Stimulated activated CD8-positive, alpha-beta memory T cell treated with anti-CD3 and anti-CD28 coated beads, Interleukin-15, amount 100 ng/mL, for 24 hours (primary cell): ENCODE measurements around the gene RPIA.
"Not testable (repeated sequence)": the region's sequence is repeated elsewhere in the genome, so short reads cannot be mapped to it uniquely, and the experiment has no call there.

Experiments used
- DNase-seq: peaks from one replicate; pipeline ENCODE4 v3.0.0-alpha.2; 2020; ENCODE audit warnings: low read depth

Gene RPIA

DNA sequence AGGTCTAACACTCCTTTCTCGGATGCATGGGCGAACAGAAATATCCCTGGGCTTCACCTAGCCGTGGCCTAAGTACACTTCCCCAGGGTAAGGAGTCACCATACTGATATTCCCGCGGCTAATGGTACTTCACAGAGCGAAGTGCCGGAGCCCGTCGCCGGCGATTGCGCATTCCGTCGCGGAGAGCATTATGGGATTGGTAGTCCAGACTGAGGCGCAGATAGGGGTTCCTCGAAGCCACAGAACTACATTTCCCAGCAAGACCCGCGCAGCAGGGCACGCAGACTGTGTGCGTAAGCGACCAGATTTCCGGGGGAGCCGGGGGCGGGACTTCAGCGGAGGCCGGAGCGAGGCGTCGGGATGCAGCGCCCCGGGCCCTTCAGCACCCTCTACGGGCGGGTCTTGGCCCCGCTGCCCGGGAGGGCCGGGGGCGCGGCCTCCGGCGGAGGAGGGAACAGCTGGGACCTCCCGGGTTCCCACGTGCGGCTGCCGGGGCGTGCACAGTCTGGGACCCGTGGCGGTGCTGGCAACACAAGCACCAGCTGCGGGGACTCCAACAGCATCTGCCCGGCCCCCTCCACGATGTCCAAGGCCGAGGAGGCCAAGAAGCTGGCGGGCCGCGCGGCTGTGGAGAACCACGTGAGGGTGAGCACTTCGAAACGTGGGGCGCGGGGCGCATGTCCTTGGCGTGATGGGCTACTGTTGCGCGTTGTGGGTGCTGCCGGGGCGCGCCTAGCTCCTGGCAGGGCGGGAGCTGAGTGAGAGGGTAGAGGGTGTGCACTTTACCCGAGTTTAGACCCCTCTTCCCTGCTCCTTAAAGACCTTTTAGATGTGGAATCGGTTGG lies at the start of gene RPIA:
RPIA (plus strand) TSS at position 335 of the 845 bp plus-strand sequence; CDS start at position 361, 26 bp downstream.
- DNase-seq: peak; percentile 92

DNA sequence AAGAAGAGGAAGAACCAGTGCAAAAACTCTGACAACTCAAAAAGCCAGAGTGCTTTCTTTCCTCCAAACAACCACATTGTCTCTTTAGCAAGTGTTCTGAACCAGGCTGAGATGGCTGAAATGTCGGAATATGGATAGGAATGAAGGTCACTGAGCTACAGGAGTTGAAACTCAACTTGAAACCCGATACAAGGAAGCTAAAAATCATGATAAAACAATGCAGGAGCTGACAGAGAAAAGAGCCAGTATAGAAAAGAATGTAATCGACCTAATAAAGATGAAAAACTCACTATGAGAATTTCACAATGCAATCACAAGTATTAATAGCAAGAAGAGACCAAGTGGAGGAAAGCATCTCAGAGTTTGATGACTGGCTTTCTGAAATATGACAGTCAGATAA lies 49.2 kb upstream of the RPIA start:
- no peak for DNase-seq

DNA sequence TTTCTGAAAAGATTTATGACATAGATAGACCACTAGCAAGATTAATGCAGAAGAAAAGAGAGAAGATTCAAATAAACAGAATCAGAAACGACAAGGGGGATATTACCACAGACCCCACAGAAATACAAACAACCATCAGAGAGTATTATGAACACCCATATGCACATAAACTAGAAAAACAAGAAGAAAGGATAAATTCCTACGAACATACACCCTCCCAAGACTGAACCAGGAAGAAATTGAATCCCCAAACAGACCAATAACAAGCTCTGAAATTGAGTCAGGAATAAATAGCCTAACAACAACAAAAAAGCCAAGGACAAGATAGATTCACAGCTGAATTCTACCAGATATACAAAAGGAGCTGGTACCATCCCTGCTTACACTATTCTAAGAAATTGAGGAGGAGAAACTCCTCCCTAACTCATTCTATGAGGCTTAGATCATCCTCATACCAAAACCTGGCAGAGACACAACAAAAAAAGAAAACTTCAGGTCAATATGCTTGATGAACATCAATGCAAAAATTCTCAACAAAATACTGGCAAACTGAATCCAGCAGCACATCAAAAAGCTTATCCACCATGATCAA lies 46.1 kb upstream of the RPIA start:
- DNase-seq: not testable (repeated sequence)

DNA sequence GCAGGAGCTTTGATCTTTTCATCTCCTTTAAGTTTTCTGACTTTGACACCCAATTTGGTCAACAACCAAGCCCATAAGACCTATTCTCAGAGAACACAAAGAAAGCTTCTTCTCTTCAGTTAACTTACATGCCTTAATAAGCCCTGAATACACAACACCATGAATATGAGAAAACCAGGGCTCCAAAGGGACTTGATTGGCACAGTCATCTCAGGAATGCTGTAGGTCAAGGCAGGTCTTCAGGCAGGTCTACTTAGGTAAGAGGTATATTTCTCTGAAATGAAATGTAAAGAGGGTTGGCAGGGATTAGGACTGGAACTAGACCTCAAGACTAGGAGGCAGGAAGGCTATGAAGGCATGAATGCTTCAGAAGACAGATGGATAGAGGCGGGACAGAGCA lies 39.8 kb upstream of the RPIA start:
- DNase-seq: no peak

DNA sequence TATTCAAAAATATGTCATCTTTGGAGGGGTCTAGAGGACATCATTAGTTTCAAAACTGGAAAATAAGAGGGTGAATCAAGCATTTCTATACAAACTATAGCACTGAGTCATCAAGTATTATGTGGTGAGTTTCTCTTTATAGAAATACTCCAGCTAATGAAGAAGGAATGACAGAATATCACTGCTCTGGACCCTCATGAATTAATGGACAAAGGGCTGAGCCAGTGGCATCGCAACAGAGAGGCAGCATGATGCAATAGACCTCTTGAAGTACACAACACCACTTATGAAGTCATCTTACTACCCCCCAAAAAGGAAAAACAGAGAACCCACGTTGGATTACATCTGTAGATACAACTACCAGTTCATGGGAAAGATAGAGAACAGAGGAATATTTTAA lies 36.8 kb upstream of the RPIA start:
- no peak for DNase-seq

DNA sequence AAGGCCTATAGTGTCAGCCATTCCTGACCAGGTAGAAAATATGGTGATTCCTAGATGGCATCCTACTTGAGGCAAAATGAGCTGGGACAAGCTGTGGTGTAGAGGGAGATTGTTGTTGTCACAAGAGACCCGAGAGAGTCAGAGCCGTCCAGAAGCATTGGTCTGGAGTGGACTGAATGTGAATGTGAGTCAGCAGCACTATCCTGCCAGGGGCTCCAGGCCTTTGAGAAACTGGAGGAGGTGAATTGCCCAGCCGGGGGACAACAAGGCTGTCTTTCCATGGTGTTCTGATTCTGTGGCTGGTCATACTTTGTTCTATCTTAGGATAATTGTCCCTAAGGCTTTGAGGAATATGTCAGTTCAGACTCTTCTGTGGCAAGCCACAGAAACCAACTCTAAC lies 34.8 kb upstream of the RPIA start:
- DNase-seq: no peak

DNA sequence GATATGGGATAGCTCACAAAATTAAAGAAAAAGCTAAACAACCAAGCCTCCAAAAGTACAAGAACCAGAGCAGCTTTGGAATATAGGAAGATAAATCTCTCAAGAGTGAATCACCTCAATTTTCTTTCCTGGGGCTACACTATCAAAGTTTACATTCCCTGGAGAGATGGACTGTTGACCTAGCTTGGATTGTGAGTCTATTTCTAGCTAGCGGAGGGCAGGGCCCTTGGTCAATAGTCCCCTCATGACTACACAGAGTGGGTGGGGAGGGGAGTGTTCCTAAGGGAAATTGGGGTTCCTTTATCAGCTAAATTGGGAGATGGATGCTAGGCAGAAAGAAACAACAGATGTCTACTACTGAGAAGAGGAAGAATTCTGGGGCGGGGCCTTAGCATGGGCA lies 34.3 kb upstream of the RPIA start:
- DNase-seq: no peak

DNA sequence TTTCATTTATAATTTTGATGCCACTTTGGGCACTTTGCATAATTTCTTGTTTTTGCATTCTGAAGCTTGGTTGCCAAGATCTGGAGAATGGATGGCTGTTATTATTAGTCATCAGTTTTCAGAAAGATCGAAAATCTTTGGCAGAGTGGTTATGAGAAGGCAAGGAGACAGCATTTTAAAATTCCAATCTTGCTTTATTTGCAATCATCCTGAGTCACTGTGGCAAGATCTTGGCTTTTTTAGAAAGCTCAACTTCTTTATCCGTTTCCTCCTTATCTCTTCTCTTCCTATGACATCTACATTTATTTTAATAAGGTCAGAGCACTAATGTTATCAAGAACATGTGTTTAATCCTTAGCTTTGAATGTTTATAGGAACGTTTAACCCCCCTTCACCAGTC lies 33.1 kb upstream of the RPIA start:
- DNase-seq: no peak

DNA sequence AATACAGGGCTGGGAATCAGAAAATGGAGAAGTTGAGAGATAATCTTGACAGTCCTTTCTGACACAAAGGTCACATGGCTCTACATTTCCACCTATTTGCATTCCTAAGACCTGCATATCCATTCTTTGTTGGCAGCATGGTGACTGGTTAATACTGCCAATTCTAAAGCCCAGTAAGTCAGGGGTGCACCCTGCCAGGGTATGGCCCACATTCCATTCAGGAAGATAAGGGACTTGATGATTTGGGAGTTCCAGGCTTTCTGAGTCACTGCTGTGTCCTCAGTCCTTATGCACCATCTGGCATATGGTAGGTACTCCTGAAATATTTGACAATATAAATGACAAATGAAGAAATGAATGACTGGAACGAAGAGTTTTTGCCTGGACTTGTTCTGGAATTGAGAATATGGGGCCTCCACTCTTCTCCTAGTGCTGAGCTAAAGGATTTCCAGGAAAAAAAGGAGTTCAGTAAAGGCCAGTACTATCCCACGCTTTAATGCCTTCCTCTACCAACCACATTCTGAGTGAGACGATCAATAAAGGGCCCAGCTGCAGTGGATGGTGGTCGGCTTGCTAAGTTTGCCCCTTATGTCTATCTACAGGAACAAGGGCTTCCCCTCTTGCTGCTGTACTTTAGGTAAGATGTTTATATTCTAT lies 32.5 kb upstream of the RPIA start:
- no peak for DNase-seq

DNA sequence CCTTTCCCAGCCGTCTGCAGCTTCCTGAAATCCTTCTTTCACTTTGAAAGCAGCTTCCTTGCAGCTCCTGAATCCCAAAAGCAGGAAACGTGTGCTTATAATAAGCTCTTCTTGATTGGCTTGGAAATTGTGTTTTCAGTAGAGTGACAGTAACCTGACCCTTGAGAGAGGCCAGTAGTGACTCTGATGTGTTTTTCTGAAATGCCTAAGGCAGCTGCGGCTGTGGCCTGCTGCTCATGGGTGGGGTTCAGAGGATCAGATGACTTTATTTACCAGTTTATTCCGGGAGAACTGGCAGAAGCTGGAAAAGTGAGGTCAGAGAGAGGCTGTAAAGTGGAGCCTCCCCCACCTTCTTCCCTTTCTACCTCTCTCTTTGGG lies 31.9 kb upstream of the RPIA start:
- DNase-seq: no peak

DNA sequence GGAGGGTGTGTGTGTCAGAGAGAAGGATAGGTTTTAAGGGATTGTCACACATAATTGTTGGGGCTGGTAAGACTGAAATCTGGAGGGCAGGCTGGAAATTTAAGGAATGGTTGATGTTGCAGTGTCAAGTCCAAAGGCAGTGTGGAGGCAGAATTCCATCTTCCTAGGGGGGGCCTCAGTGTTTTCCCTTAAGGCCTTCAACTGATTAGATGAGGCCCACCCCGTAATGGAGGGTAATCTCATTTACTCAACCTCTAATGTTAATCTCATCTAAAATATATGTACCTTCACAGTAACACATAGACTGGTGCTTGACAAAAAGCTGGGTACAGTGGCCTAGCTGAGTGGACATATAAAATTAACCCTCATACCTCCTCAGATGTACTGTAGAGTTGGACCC lies 30.9 kb upstream of the RPIA start:
- DNase-seq: no peak

DNA sequence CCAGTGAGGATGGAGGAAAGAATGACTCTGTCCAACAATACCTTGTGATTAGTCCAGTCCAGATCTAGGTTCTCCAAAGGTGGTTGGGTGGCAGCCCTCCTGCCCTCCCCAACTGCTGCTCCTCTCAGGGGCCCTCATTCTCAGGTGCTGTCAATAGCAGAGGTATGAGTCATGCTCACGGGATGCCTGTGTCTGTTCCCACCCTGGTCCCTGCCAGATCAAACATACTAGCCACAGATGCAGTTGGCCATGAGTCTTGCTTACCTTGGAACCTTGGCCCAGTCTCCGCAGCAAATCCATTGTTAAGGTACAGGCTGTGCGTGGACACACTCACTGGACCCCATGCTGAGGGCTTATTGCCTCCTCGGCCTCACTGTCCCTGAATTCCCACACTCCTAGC lies 24.9 kb upstream of the RPIA start:
- no peak for DNase-seq

DNA sequence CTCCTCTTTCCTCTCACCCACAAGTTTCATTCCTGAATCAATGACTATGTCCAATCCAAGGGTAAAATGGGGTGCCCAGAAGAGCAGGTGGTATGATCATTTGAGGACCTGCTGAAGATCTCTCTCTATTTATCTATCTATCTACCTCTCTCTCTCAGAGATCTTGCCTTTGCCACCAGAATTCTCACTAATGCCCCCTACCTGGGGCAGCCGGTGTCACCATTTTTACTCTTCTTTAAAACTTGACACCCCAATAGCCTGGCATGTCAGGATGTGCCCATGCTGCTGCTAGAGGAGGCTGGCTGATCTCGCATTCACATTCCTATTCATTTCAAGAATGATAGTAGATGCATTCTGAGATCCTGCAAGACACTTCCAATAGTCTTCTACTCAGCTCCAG lies 24.3 kb upstream of the RPIA start:
- no peak for DNase-seq

DNA sequence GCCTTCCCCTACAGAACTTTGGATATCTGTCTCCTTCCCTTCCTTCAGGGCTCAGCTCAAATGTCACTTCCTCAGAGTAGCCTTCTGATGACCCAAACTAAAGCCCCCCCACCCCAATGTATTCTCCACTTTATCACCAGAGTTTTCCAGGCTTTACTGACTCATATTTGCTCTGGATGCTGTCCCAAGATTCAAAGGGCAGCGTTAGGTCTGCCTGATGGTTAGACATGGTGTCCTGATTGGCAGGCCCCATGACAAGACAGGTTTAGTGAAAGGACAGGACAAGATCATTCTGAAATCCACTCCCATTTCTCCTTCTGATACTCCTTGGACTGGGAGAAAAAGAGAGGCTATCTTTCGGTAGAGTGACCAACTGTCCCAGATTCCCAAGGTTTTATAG lies 22.6 kb upstream of the RPIA start:
- no peak for DNase-seq

DNA sequence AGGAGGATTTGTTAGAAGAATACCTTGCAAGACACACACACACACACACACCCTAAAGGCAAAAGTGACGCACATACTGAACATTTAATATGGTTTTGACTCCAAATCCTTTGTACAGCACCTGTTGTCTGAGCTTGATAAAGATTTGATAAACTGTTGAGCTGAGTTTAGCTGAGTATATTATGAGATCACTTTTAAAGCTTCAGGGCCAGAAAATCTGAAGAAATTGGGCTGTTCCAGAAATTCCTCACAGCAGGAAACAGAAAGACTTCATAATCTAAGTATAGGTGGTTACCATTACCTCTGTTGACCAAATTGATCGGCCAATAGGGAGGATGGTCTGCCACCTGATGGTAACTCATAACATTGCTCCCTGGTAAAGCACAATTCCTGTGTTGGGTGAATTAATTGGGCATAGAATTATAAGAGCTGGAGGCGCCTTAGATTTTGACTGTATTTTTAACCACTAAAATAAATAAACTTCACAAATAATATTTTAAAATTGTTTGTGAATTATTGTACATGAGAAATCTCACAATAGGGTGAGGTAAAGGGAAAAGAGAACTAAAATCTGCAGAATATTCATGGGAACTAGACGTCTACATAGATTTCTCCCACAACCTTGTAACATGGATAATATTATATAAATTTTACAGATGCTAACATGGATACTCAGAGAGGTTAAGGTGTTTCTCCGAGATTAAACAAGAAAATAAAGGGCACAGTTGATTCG lies 21.8 kb upstream of the RPIA start:
- no peak for DNase-seq

DNA sequence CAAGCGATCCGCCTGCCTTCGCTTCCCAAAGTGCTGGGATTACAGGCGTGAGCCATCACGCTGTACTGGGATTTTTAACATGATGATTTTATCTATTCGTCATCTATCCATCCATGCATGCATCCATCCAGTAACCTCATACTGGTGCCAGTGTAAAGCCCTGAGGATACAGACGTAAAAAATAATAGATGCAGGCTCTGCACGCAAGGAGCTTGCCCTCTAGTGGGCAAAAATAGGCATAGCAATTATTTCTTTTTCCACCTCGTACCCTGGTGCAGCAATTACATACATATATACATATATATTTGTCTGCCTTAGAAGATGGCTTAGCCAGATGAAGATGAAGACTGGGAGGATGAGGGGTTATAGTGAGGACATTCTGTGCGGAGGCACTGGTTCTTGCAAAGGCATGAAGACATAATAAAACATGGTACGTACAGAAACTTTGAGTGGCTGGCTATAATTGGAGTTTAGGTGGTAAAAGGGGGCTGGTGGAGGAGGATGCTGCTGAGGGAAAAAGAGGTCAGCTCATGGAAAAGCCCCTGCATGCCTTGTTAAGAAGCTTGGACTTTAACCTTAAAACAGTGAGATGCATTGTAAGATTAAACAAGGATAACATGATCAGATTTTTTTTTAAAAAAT lies 19.6 kb upstream of the RPIA start:
- no peak for DNase-seq

DNA sequence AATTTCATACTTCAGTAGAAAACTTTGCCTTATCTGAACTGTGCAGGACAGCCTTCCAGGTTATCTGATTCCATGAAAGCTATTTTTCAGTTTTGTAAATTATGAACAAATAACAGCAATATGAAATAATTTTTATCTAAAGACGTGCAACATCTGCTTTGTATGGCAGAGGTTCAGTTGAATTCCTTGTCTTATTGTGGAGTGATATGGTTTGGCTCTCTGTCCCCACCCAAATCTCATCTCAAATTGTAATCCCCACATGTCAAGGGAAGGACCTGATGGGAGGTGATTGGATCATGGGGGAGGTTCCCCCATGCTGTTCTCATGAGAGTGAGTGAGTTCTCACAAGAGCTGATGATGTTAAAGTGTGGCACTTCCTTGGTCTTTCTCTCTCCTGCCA lies 18.1 kb upstream of the RPIA start:
- DNase-seq: no peak

DNA sequence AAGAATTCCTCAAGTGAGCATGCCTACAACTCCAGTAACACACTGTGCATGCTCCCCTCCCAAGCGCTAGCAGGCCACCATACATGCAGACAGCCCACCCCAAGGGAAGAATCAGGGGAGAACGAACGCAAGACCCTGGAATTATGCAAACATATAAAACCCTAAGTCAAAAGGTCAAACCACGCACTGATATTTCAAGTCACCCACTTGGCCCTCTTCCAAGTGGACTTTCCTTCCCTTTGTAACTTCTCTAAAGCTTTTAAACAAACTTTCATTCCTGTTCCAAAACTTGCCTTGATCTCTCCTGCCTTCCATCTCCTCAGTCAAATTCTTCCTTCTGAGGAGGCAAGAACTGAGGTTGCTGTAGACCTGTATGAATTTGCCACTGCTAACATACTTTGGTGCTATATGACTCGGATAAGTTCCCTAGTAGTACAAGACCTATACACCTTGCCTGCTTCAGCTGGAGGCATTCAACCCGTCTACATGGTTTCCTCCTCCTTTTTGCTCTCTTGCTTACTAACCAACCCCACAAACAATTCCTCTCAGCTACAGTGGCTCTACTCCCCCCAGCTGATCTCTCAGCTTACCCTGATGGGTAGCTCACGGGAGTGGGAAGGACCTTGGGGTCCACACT lies 11.1 kb upstream of the RPIA start:
- DNase-seq: no peak

DNA sequence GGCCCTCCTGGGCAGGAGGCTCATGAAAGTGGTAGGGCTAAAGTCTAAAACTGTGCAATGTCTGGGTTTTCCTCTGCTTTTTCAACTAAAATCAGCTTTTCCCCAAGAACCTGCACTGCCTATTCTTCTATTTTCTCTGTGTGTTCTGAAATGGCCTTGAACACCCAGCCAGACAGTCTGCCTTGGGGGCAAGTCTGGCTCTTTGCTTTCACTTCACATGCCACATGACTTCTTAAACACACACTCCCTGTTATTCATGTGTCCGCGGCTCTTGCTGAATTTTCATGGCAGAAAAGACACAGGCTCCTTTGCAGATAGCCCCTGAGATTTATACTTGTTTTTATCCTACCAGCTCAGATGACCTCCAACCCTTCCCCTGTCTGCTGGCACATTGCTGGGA lies 10.6 kb upstream of the RPIA start:
- no peak for DNase-seq

DNA sequence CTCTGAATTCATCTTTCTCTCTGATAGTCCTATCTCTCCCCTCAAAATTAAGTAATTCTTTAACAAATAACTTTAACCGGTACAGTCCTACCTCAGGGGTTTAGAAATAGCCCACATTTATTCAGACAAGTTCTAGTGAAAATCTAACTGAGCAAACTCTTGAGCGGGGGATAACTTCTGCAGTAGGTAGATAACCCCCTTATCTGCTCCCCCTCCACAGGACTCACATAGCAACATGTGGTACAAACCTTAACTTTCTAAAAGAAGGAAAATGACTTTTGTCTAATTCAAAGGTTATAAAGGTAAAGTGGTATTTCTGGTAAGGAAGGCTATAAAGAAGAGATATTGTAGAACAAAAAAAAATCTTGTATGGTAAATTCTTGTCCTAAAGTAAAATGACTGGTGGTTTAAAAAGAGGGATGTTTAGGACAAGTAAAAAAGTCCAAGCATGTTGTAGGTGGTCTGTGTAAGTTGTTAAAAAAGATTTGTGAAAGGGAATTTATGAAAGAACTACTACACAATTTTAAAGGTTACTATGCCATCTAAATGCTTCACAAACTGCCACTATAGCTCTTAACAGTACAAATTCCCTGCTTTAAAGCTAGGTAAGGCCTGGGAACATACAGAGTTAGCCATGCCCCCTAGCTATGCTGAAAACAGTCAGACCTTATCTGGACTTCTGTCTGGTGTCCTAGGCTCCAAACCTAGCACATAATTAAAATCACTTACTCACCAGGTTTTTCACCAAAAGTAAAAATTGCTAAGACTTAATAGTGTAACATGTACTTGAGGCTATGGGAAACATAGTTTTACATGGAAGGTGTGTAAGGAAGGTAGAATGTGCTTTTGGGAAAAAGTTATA lies 8.1 kb upstream of the RPIA start:
- no peak for DNase-seq

DNA sequence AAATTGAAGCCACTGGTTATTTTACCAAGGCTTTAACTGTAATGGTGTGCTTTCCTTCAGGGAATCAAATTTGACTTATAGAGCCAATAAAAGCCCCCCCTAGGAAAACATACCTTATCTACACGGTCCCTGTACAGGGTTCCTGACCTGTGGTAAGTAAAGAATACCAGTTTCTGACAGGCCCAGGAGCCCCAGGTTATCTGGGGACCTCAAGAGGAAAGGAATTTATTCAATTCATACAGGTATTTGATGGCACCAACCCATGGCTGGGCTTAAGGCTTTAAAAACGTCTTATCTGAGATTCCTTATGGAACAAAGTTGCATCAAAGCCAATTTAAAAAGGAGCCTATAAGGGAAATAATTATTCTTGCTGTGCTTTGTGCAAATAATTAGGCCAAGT lies 7.0 kb upstream of the RPIA start:
- DNase-seq: no peak
